GM19025 (cell line): ENCODE data around the gene KCNJ11.

Experiments
- ATAC-seq: cut with Tn5 transposase; IDR thresholded peaks from one replicate; pipeline ENCODE4 v1.9.1; 2021; ENCODE audit warnings: mild to moderate bottlenecking, low read depth, moderate library complexity; ENCODE audit not compliant: unreplicated experiment

KCNJ11 gene

DNA sequence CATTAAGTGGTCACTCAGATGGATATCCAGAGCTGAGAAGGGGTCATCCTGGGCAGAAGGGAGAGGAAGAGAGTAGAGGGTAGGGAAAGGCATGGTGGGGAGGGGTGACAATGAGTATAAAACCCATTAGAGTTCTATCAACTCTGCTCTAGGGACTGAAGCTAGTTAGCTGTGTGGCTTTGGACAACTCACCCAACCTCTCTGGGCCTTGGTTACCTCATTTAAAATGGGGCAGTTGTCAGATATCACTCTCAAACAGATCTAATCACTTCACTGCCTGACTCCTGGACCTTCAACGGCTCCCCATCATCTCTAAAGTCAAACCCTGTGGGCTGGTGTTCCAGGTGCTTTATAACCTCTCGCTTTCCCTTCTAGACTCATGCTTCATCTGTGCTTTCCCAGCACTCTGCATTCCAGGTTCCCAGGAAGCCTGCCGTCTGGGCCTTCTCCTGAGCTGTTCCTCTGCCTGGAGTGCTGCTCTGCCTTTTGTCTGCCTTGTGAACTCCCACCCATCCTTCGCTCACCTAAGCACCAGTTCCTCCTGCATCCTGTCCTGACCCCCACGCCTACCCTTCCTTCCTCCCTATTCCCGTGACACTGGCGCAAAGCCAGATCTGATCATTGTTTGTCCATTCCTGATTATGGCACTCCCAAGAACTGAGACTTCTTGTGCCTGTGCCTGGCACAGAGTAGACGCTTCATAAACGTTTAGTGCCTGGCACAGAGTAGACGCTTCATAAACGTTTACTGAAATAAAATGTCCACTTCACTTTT, 22.3 kb upstream of the KCNJ11 start:
- no peak for ATAC-seq

DNA sequence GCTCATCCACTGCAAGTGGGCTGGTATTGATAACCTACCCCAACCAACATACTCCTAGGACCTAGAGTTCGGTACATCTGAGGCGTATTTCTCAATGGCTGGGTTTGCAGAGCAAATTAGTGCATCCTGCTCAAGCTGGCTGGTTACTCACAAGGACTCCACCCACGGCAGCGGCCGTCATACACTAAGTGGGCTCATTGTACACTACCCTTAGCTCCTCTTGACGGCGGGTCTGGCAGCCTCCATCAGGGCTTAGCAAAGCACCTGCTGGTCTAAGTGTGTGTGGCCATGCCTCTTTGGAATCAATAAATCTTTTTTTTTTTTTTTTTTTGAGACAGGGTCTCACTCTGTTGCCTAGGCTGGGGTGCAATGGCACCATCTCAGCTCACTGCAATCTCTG, 20.2 kb upstream of the KCNJ11 start:
- no peak for ATAC-seq

DNA sequence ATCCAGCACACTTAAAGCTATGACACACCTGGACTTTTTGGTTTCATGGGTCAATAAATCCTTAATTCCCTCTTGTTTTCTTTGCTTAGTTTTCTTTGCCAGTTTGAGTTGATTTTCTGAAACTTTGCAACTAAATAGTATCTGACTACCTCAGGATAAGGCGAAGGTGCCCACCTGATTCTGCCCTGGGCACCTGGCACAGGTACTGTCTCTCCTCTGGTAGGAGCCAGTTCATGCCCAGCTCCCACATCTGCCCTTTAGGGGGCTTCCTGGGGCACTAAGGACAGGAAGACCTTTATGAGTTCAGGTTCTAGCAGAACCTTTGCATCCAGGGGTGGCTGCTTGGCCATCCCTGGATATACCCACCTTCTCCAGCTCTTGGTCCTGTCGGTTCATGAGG, 19.6 kb upstream of the KCNJ11 start:
- ATAC-seq = no peak

DNA sequence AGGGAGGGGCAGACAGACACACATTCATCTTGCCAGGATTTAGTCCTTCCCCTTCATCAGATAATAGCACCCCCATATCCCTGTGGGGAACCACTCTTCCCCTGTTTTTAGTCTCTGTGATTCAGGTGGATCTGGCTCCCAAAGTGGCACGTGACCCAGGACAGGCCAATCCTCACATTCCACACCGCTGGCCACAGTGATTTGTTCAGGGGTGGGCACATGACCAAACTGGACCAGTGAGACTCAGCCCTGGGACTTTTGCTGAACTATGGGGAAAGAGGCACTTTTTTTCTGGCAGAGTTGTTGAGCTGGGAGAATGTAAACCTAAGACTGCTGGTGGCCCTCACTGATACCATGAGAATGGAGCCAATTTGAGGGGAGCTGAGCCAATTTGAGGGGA, 19.1 kb upstream of the KCNJ11 start:
- ATAC-seq = no peak

DNA sequence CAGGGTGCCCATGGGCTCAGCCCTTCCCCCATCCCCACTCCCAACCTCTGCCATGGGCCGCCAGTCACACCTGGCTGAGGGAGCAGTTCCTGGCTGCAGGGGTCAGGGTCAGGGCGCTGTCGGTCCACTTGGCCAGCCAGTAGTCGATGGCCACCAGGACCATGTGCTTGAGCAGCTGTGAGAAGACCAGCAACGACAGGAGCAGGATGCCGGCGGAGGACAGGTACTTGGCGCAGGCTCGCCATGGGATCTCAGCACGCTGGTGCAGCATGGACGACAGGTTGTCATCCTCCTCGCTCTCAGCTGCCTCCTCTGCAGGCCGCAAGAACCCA, 18.3 kb upstream of the KCNJ11 start:
- ATAC-seq = no peak

DNA sequence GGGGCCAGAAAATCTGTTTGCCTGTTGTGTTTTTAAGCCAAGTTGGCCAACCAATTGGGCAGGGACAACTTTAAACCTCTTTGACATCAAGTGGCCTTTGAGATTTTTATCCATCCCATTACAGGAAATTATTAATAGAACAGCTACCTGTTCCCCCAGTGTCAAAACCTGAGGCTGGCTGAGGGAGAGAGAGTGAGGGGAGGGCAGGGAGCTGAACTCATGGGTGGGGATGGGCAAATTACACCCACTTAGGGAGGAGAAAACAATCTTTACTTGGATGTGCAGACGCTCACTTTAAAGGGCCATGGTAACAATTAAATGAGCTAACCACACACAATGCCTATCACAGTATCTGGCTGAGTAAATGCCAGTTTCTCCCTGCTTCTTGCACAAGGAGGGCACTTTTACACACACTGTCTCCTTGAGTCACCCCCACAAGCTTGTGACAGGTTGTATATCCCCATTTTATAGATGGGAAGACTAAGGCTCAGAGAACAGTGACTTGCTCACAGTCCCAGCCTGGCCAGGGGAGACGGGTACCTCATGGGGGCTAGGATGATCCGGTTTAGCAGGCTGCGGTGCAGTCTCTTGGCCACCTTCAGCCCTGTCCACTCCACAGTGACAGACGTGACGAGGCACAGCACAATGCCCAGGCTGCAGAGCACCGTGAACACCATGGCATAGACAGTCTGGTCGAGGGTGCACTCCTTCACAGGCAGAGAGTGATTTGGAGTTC, 17.8 kb upstream of the KCNJ11 start:
- ATAC-seq = no peak

DNA sequence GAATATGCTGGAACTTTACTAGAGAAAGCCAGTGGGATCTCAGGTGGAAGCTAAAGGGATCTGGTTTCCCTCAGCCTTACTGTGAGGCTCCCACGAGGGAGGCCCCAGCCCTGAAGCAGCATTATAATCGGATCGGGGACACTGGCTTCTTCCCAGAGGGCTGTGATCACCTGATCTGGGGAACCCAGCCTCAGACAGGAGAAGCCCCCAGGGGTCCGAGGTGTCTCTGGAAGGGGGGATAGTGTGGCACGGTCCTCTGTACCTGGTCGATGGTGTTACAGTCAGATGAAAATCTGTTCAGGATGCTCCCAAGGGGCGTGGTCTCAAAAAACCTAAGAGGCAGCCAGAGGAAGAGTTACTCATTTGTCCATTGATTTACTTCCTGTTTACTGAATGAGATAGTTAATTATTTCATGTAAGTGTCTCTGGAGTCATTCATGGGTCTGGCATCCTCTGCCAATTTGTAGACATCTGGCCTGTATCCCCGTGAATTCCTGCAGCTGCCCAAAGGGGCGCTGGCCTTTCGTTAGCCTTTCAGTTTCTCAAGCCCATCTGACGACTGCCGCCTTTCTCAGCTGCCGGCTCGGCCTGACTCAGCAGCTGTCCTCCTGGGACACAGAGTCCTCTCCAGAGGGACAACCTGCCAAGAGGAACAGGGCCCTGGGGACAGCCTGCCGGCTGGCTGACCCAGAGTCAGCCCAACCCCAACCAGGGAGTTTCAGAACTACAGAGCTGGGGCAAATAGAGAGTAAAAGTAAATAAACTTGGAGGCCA, 17.0 kb upstream of the KCNJ11 start:
- peak; percentile 76 for ATAC-seq

DNA sequence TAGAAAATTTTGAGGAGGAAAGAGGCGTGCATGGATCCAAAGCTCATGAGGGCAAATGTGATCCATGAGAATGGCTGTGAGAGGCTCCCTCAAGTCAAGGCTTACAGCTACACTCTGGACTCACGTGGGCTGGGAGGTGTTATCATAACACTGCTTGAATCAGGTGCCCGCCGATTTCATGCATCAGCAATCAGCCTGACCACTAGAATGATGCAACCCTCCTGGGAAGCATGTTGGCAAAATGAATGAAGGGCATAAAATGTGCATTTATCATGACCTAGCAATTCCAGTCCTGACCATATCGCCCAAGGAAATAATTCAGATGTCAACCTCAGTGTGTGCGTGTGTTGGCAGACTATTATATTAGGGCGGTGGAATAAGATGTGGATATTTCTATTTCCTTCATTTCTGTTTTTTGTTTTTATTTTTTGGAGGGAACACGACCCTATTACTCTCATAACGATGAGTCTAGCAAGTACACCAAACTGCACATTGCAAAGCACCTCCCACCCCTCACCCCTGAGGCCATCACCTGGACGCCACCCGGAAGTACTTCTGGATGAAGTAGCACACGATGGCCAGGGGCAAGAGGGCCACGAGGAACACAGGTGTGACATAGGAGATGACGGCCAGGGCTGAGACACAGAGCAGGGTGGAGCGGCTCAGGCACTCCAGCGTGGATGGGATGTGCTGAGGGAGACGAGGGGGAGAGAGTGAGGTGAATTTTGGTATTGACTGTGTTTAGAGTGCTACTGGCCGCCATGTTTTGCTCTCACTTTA, 15.7 kb upstream of the KCNJ11 start:
- ATAC-seq = no peak

DNA sequence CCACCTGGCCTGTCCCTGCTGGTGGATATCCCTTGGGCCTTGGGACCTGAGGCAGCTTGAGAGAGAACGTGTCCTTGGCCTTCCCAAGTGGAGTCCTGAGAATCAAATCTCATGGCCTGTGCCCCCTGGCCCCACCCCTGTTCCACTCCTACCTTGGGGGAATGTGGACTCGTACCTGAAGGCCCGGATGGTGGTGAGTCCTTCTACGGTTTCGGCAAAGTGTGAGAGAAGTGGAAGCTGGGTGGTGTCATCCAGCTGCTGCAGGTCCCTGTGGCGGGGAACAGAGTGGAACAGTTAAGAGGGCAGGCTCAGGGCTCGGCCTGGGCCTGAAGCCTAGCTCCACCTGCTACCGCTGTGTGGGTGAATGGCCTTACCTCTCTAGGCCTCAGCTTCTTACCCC, 14.0 kb upstream of the KCNJ11 start:
- ATAC-seq = no peak

DNA sequence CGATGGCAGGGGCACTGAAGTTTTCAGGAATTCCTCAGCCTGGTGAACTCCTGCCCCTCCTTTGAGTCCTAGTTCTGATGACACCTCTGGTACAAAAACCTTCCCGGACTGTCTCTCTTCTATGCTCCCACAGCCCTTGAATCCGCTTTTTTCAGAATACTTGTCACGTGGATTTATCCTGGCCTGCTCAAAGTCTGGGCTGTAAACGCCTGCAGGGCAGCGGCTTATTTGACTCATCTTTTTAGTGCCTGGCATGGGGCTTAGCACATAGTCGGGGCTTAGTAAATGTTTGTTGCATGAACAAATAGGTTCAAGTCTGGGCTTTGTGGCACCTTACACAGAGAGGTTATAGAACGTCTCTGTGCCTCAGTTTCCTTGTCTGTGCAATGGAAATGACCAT, 13.4 kb upstream of the KCNJ11 start:
- ATAC-seq = no peak

DNA sequence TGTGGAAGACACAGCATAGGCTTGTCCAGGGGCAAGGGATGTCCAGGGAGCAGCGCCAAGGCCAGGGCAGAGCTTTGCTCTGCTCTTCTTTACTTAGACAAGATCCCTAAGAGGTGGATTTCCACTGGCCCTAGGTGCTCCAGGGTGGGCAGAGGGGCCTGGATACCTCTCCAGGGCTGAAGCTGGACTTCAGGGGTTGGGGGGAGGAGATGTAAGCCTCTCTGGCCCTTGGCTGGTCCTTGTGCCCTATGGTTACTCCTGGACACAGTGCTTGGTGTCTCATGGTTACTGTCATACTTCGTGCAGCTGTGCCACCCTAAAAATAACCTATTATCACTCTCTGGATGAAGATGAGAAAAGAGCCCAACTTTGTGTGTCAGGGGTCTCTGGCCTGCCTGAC, 12.9 kb upstream of the KCNJ11 start:
- no peak for ATAC-seq

DNA sequence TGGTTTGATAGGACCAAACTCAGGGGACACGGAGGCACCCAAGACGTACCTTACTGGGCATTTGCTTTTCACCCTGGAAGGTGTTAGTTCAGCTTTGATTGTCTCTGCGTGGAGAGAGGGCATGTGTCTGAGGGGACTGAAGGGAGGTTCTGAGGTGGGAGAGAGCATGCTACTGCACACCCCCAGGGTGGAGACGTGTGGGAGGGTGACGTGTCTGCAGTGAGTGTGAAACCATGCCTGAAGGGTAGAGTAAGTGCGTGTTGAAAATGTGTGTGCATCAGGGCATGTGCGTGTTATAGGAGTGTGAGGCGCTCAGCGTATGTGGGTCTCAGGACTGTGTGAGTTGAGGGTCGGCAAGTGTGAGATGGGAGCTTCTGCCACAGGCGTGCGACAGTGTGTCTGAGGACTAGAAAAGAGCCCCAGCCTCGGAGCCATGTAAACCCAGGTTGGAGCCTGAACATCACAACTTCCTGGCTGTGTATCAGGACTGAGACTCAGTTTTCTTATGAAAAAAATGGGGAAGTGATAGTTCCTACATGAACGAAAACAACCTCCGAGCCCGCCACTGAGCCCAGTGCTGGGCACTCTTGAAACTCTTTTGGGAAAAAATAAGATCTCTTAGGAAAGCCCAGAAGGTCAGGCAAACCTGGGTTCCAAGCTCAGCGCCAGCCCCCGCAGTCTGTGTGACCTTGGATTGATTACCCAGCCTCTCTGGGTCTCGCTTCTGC, 11.8 kb upstream of the KCNJ11 start:
- peak; percentile 61 for ATAC-seq

DNA sequence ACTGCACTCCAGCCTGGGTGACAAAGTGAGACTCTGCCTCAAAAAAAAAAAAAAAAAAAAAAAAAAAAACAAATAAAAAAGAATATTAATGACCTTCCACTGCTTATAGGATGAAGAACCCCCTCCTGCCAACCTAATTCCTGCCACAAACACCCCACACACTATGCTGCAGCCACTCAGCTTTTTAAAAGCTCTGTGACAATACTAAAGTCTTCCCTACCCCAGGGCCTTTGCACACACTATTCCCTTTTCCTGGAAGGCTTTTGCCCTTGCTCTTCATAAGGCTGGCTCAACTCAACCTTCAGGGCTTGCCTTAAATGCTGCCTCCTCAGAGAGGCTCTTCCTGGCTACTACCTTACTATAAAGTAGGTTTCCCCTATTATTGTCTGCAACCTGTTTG, 10.8 kb upstream of the KCNJ11 start:
- ATAC-seq = no peak

DNA sequence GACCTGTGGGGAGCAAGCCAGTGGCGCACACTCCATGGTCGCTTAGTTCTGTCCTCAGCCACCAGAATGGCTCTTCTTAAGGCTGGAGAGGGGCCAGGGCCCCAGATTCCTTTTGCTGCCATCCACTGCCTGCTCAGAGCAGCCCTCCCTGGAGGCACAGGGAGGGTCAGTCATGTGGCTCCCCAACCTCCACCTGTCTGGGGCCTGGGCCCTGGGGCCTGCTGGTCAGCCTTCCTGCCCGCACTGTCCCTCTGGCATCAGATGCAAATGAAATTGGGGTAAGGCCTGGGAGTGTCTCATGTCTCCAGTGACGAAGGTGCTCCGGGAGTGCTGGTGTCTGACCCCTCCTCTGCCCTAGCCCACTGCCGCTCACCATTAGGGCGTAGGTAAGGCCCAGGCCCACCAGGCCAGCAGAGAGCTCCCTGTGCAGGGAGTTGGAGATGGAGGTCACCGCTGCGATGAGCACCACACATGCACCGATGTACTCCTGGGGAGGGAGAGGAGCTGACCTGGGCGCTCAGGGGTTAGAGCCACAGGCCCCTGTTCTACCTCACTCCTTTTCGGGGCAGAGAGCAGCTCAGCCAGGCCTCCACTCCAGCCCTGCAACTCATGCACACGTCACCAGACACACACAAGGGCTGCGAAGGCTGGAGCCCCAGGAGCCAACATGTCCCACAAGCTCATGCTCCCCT, 9.0 kb upstream of the KCNJ11 start:
- ATAC-seq = no peak

DNA sequence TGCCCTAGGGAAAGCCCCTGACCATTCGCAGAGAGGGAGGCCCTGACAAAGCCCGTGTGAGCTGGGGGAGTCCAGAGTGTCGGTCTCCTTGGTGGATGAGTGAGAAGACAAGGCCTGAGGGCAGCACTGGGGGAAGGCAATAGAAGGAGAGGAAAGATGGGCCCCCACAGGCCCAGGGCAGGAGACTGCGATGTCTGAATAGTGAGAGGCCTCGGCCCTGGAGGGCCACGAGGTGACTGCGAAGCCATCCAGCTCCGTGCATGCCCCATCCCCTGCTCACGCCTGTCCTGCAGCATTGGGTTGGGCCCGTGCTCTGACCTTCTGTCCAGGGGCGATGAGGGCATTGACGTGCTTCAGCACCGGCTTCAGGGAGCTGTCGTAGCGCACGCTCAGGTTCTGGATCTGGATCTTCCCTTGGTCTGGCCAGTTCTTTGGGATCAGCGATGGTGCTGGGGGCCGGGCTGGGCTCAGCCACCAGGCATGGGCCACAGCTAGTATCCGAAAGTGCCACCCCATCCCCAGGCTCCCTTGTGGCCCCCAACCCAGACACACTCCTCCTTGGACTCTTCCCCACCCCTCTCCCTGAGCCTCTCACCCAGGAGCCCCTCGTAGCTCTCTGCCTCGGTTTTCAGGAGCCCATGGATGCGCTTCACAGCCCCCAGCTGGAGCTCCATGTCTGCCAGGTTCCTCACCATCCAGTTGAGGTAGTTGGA, 8.3 kb upstream of the KCNJ11 start:
- ATAC-seq = no peak

DNA sequence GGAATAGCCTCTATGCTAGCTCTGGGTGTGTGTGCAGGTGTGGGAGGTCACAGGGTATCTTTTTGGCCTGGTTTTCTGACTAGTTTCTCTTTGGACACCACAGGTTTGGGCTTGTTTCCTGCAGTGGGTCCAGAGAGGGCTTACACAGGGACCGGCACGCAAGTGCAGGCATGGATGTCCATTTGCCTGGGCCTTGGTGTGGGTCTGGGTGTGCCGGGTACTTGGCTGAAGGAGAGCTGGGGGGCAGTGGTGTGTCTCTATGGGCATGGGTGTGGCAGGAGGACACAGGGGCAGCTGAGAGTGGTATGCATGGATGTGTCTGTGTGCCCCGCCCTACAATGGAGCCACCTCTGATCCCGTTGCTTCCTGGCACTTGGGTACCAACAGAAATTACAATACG, 7.5 kb upstream of the KCNJ11 start:
- ATAC-seq = no peak

DNA sequence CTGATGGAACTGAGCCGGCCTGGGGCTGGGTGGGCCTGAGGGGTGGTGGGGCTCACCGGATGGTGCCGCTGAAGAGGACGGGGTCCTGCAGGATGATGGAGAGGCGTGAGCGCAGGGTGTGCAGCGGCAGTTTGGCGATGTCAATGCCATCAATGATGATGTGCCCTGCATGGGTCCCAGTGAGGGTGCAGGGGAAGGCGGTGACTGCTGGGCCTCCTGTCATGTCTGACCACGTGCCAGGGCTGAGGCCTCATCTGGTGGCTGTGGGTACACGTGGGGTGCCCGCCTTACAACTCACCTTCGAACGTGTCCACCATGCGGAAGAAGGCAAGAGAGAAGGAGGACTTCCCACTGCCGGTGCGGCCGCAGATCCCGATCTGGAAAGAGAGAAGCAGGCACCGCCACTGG, 7.1 kb upstream of the KCNJ11 start:
- no peak for ATAC-seq

DNA sequence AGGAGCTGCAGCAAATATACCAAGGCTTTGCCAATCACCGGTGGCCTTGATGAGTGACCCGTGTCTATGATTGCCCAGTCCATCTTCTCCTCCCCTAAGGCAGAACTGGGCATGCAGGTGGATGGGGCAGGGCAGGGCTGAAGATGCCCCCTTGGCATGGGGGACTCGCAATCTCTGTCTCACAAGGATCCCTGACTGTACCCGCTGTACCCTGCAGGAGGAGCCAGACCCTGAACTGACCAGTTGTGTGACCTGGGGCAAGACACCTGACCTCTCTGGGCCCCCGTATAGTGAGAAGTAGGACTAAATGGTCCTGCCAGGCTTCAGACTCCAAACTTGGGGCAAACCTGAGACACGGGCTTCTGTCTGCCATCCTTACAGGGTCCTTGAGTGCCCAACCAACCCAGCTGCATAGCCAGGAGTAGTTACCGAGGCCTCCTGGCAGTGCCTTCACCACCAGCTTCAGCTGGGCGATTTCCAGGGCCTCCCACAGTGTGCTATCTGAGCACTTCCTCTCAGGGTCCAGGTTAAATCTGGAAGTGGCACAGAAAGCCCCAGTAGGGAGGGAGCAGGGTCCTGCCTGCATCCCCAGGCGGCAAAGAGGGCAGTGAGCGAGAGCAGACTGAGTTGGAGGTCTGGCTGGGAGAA, 6.4 kb upstream of the KCNJ11 start:
- ATAC-seq = no peak
